OCI-LY7 (cell line): ENCODE results near the gene PLSCR2. TPM values are rescaled to one million over a fixed set of nuclear protein-coding genes. Genes with fewer than 3 reads are reported as not detected.

Experiments used
- BruUV-seq: library from RNA; stranded (reverse); fragments of 400-500 nt; replicated peaks from 2 replicates; lab custom pipeline; 2021; lab: Mats Ljungman, UMichigan
- CTCF ChIA-PET: fragments of 300-600 bp; sonication (Branson Sonifier 250); formaldehyde crosslinking; loops from one replicate; lab custom pipeline; 2022; ENCODE audit warnings: antibody characterized with exemption; ENCODE audit not compliant: unreplicated experiment; lab: Charles Lee
- POLR2A ChIA-PET: fragments of 300-600 bp; sonication (Branson Sonifier 250); formaldehyde crosslinking; loops from one replicate; lab custom pipeline; 2022; ENCODE audit warnings: antibody characterized with exemption; lab: Charles Lee
- DNase-seq: peaks from one replicate; pipeline ENCODE4 v3.0.0-alpha.2; 2015; ENCODE audit warnings: low spot score
- H2AFZ ChIP-seq: fragments of 200-600 bp; sonication (generic), shearing (Covaris generic); 2 replicates; pipeline ENCODE4 v1.6.1; 2014; ENCODE audit warnings: mild to moderate bottlenecking, antibody characterized with exemption, low read length, moderate library complexity
- H3K27ac ChIP-seq: fragments of 200-600 bp; sonication (generic); 2 replicates; pipeline ENCODE4 v1.5.1; 2014; ENCODE audit warnings: mixed run types, low read depth, mild to moderate bottlenecking, moderate library complexity, low read length, inconsistent platforms; ENCODE audit not compliant: poor library complexity, severe bottlenecking
- H3K36me3 ChIP-seq: fragments of 200-600 bp; sonication (generic); 2 replicates; pipeline ENCODE4 v1.6.1; 2014; ENCODE audit warnings: mild to moderate bottlenecking, antibody characterized with exemption, low read length, moderate library complexity, mixed read lengths; ENCODE audit not compliant: insufficient read depth
- H3K4me1 ChIP-seq: fragments of 200-600 bp; sonication (generic); 2 replicates; pipeline ENCODE4 v1.5.1; 2014; ENCODE audit warnings: mild to moderate bottlenecking, low read length; ENCODE audit not compliant: insufficient read depth, poor library complexity, severe bottlenecking
- H3K4me2 ChIP-seq: fragments of 200-600 bp; sonication (generic); 2 replicates; pipeline ENCODE4 v1.6.1; 2014; ENCODE audit warnings: mild to moderate bottlenecking, low read length
- H3K4me3 ChIP-seq: fragments of 200-600 bp; sonication (generic); 2 replicates; pipeline ENCODE4 v1.5.1; 2014; ENCODE audit warnings: mild to moderate bottlenecking, low read depth, low read length; ENCODE audit not compliant: poor library complexity, severe bottlenecking
- H3K79me2 ChIP-seq: fragments of 200-600 bp; sonication (generic); 2 replicates; pipeline ENCODE4 v1.6.1; 2016; ENCODE audit warnings: low read depth, mild to moderate bottlenecking, low read length, moderate library complexity, mixed read lengths; ENCODE audit not compliant: insufficient read depth
- H3K9me2 ChIP-seq: fragments of 200-600 bp; sonication (generic); 2 replicates; pipeline ENCODE4 v1.6.1; 2016; ENCODE audit warnings: mild to moderate bottlenecking, low read length, mixed read lengths; ENCODE audit not compliant: insufficient read depth
- H3K9me3 ChIP-seq: fragments of 200-600 bp; sonication (generic); 2 replicates; pipeline ENCODE4 v1.6.1; 2014; ENCODE audit warnings: mild to moderate bottlenecking, mixed run types, low read length, mixed read lengths
- H4K20me1 ChIP-seq: fragments of 200-600 bp; sonication (generic); 2 replicates; pipeline ENCODE4 v1.6.1; 2014; ENCODE audit warnings: mild to moderate bottlenecking, antibody characterized with exemption, low read length, moderate library complexity, mixed read lengths; ENCODE audit not compliant: insufficient read depth
- EZH2phosphoT487 ChIP-seq: fragments of 200-600 bp; sonication (generic); IDR thresholded peaks from 2 replicates; pipeline ENCODE4 v1.6.1; 2018; ENCODE audit warnings: low read depth, borderline replicate concordance, mild to moderate bottlenecking, mixed run types, antibody characterized with exemption, low read length, moderate library complexity, mixed read lengths
- intact Hi-C: fragments of 100-400 bp; cut with micrococcal nuclease; formaldehyde crosslinking; loops from one replicate; pipeline ENCODE4 v1.10.0; 2022; ENCODE audit not compliant: unreplicated experiment
- total RNA-seq, 2 experiments: library from RNA; depleted of rRNA in 1 of 2; stranded (reverse); fragments of >200 nt in 1 of 2; shearing (Covaris generic) in 1 of 2; gene quantifications; 2 replicates each; pipeline ENCODE4 v1.2.3, GENCODE V29; 2014 to 2022
- TF ChIP-seq, protein P1 (sequence below): fragments of 200-600 bp; sonication (generic); conservative IDR thresholded peaks from 2 replicates; pipeline ENCODE4 v1.5.1; 2014; ENCODE audit warnings: mild to moderate bottlenecking, antibody characterized with exemption, low read length, moderate library complexity, mixed read lengths

The PLSCR2 gene
- total RNA-seq, 2 experiments from 2014 or later, result not detected

DNA sequence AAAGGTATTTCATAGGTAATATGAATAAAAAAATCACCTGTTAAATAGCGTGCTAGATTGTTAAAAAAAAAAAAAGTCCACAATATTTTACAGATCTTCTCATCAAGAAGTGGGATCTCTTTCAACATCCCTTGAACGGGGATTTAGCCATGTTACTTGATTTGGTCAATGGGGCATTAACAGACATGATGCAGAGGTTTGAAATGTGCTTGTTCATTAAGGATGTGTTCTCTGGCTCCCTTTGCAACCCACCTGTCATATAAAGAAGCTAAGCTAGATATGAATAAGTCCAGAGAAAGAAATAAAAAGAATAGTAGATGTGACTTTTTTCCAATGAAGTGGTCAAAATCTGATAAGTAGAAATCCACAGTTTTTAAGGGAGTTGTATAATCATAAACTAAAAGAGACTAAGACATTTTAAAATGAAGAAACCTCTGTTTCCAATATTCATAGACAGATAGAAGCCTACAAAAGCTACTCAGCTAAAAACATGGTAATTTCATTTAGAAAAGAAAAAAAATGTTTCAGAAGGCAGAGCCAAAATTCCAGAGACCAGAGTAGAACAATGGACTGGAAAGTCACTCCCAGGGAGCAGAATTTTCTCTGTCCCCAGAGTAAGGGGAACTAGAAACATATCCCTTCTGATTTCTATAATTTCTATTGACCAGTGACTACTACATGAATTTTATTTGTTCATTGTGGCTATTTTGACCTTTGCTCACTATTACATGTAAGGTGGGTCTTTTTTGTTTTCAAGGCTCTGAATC is 79.2 kb downstream of the PLSCR2 start:
- Histone ChIP-seq H3K4me1 (no peaks in the 10 kb centered on the region), H3K36me3 (no peaks in the 10 kb centered on the region), H3K27ac (no peak overlapping the region), H3K9me3 (no peaks in the 10 kb centered on the region), H3K4me3 (no peak overlapping the region), H2AFZ (no peak overlapping the region), H3K9me2 (no peaks in the 10 kb centered on the region), H4K20me1 (no peaks in the 10 kb centered on the region), H3K4me2 (no peak overlapping the region), H3K79me2 (no peaks in the 10 kb centered on the region)
- no peak for DNase-seq
- CTCF ChIA-PET, result no interaction called here
- BruUV-seq, result no TSS peak
- intact Hi-C loops, result no loop called here
- TF ChIP-seq, protein P1, sequence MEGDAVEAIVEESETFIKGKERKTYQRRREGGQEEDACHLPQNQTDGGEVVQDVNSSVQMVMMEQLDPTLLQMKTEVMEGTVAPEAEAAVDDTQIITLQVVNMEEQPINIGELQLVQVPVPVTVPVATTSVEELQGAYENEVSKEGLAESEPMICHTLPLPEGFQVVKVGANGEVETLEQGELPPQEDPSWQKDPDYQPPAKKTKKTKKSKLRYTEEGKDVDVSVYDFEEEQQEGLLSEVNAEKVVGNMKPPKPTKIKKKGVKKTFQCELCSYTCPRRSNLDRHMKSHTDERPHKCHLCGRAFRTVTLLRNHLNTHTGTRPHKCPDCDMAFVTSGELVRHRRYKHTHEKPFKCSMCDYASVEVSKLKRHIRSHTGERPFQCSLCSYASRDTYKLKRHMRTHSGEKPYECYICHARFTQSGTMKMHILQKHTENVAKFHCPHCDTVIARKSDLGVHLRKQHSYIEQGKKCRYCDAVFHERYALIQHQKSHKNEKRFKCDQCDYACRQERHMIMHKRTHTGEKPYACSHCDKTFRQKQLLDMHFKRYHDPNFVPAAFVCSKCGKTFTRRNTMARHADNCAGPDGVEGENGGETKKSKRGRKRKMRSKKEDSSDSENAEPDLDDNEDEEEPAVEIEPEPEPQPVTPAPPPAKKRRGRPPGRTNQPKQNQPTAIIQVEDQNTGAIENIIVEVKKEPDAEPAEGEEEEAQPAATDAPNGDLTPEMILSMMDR, result no peak
- TF ChIP-seq EZH2phosphoT487, result no peak
- POLR2A ChIA-PET, result no interaction called here

DNA sequence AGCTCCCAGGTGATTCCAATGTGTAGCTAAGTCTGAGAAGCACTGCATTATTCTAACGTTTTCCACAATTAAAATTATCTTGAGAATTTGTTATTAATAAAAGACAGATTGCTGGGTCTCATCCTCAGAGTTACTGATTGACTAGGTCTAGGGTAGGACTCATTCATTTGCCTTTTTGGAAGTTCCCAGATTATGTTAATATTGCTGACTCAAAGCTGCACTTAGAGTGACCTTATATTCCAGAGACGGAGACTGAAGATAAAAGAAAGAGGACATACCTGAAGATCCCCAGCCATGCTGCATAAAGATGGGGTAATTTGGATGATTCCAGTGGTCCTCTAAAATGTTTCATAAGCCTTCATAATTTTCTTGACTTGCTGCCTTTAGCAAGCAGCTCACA is 81.8 kb downstream of the PLSCR2 start:
- intact Hi-C loops, result no loop called here
- ChIA-PET POLR2A (interaction anchor here (0.6 kb wide), 1 partner anchor 61 kb away, joined by 3 read pairs; no protein-coding TSS in a partner anchor), CTCF (no interaction called here)
- DNase-seq, result no peak
- BruUV-seq, result no TSS peak
- Histone ChIP-seq H3K4me1 (no peaks in the 10 kb centered on the region), H3K9me2 (no peaks in the 10 kb centered on the region), H3K4me3 (no peak overlapping the region), H4K20me1 (no peaks in the 10 kb centered on the region), H3K4me2 (no peak overlapping the region), H3K79me2 (no peaks in the 10 kb centered on the region), H3K27ac (no peak overlapping the region), H2AFZ (no peak overlapping the region), H3K36me3 (no peaks in the 10 kb centered on the region), H3K9me3 (no peaks in the 10 kb centered on the region)
- TF ChIP-seq, protein P1, result no peak
- no peak for TF ChIP-seq EZH2phosphoT487

DNA sequence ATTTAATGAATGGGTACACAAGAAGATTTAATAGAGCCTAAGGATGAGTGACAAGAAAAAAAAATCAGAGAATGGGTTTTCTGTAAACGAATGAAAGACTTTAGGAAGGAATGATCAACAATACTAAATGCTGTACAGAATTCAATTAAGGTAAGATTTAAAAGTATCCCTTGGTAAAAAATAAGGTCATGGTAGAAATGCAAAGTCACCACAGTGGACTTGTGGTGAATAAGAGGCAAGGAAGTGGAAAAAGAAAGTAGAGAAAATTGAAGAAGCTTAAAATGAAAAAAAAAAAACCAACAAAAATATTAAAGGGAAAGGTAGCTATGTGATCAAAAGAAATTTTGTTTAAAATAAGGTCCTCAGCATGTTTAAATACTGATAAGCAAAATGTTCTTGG is 82.4 kb downstream of the PLSCR2 start:
- no peak for DNase-seq
- no peak overlapping the region for H2AFZ ChIP-seq
- H3K9me3 ChIP-seq, result no peaks in the 10 kb centered on the region
- H3K4me3 ChIP-seq, result no peak overlapping the region
- H3K9me2 ChIP-seq, result no peaks in the 10 kb centered on the region
- H3K79me2 ChIP-seq, result no peaks in the 10 kb centered on the region
- TF ChIP-seq, protein P1, result no peak
- TF ChIP-seq EZH2phosphoT487, result no peak
- no peak overlapping the region for H3K27ac ChIP-seq
- H3K4me2 ChIP-seq, result no peak overlapping the region
- no peaks in the 10 kb centered on the region for H3K4me1 ChIP-seq
- ChIA-PET CTCF (no interaction called here), POLR2A (no interaction called here)
- no TSS peak for BruUV-seq
- H3K36me3 ChIP-seq, result no peaks in the 10 kb centered on the region
- intact Hi-C loops, result no loop called here
- H4K20me1 ChIP-seq, result no peaks in the 10 kb centered on the region
